ENCODE data around the gene C9. TPM values are rescaled to one million over a fixed set of nuclear protein-coding genes. Genes with fewer than 3 reads are reported as not detected.

The C9 gene
- total RNA-seq, 2 donors from 2014 or later: not detected

DNA sequence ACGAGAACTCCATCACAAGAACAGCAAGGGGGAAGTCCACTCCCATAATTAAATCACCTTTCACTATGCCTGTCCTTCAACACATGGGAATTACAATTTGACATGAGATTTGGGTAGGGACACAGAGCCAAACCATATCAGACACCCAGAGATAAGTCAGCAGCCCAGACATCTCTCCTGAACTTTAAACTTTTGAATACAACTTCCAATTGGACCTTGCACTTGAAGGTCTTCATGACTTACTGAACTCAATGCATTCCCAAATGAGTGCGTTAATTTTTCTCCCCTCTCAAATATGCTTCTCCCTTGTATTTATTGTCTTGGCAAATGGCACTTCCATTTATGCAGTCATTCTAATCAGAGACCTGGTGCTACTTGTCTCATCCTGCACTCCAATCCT lies 12.1 kb downstream of the C9 start:
- Histone ChIP-seq H3K9me3 (no peaks in the 10 kb centered on the region), H3K27ac (no peak overlapping the region), H3K36me3 (no peaks in the 10 kb centered on the region), H3K4me1 (ENCODE audit: control insufficient read depth in 1 of 2, low read depth in 2 of 2) (no peaks in the 10 kb centered on the region), H3K27me3 (replicated peaks; ENCODE audit: insufficient read depth) (no peaks in the 10 kb centered on the region), H3K4me3 (no peak overlapping the region)
- ATAC-seq (ENCODE audit: insufficient number of reproducible peaks, low FRiP score, low read depth): no peak
- DNase-seq (ENCODE audit: low spot score): no peak
- TF ChIP-seq, protein P1, sequence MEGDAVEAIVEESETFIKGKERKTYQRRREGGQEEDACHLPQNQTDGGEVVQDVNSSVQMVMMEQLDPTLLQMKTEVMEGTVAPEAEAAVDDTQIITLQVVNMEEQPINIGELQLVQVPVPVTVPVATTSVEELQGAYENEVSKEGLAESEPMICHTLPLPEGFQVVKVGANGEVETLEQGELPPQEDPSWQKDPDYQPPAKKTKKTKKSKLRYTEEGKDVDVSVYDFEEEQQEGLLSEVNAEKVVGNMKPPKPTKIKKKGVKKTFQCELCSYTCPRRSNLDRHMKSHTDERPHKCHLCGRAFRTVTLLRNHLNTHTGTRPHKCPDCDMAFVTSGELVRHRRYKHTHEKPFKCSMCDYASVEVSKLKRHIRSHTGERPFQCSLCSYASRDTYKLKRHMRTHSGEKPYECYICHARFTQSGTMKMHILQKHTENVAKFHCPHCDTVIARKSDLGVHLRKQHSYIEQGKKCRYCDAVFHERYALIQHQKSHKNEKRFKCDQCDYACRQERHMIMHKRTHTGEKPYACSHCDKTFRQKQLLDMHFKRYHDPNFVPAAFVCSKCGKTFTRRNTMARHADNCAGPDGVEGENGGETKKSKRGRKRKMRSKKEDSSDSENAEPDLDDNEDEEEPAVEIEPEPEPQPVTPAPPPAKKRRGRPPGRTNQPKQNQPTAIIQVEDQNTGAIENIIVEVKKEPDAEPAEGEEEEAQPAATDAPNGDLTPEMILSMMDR (IDR thresholded peaks at IDR 0.05): no peak

DNA sequence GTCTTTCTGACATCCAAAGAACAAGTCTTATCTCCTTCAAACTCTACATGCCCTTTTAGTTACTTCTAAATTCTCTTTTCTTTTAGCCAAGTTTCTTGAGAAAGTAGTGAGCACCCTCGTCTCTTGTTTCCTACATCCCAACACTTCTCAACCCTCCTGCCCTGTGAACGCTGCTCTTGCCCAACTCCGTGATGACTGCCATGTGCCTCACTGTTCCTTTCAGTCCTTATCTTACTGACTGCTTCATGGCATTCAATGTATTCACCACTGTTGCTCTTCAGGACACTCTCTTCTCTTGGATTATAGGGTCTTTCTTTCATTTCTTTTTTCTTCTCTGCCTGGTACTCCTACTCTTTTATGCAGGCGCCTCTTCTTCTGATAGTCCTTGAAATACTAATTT lies 14.8 kb downstream of the C9 start:
- Histone ChIP-seq H3K27ac (no peak overlapping the region), H3K4me1 (ENCODE audit: control insufficient read depth in 1 of 2, low read depth in 2 of 2) (no peaks in the 10 kb centered on the region), H3K27me3 (replicated peaks; ENCODE audit: insufficient read depth) (no peaks in the 10 kb centered on the region), H3K9me3 (no peaks in the 10 kb centered on the region), H3K36me3 (no peaks in the 10 kb centered on the region), H3K4me3 (no peak overlapping the region)
- no peak for ATAC-seq (ENCODE audit: insufficient number of reproducible peaks, low FRiP score, low read depth)
- TF ChIP-seq, protein P1 (IDR thresholded peaks at IDR 0.05): no peak
- DNase-seq (ENCODE audit: low spot score): no peak

DNA sequence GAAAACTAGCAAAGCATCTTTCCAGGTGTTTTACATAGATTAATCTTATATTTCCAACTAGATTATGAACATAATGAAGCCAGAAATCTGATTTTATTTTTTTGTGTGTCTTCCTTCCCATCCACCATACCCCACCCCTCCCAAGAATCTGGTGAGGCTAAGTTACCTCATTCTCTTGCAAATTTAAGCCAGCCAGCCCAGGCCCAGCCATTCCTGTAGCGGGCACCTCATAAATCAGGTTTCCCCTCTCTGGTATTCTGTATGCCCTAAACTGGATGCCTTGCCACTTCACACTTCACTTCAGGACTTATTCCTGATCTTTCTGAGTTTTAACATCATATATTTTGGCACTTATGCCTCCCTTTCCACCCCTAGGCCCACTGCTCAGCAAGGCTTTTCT lies 21.8 kb downstream of the C9 start:
- Histone ChIP-seq H3K27ac (no peak overlapping the region), H3K27me3 (replicated peaks; ENCODE audit: insufficient read depth) (no peaks in the 10 kb centered on the region), H3K9me3 (no peaks in the 10 kb centered on the region), H3K36me3 (no peaks in the 10 kb centered on the region), H3K4me1 (ENCODE audit: control insufficient read depth in 1 of 2, low read depth in 2 of 2) (no peaks in the 10 kb centered on the region), H3K4me3 (no peak overlapping the region)
- DNase-seq (ENCODE audit: low spot score): no peak
- ATAC-seq (ENCODE audit: insufficient number of reproducible peaks, low FRiP score, low read depth): no peak
- TF ChIP-seq, protein P1 (IDR thresholded peaks at IDR 0.05): no peak

DNA sequence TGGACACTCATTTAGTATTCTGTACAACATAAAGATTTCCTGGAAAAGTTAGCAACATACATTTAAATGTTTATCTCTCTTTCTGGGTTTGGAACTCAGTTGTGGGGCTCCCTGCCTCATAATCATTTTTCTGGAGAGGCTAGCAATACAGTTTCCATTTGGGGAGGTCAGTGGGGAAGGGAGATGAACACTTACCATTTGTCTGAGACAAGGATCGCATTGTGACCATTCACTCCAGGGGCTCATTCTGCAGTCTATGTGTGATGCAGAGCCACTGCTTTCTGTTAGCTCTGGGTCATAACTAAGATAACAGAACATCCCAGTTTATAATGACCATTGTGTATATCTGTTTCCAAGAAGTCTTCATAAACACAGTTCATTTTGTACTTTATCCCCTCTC lies 22.4 kb downstream of the C9 start:
- Histone ChIP-seq H3K4me3 (no peak overlapping the region), H3K9me3 (no peaks in the 10 kb centered on the region), H3K27me3 (replicated peaks; ENCODE audit: insufficient read depth) (no peaks in the 10 kb centered on the region), H3K36me3 (no peaks in the 10 kb centered on the region), H3K27ac (no peak overlapping the region), H3K4me1 (ENCODE audit: control insufficient read depth in 1 of 2, low read depth in 2 of 2) (no peaks in the 10 kb centered on the region)
- ATAC-seq (ENCODE audit: insufficient number of reproducible peaks, low FRiP score, low read depth) (no peak), DNase-seq (ENCODE audit: low spot score) (no peak)
- TF ChIP-seq, protein P1 (IDR thresholded peaks at IDR 0.05): no peak

DNA sequence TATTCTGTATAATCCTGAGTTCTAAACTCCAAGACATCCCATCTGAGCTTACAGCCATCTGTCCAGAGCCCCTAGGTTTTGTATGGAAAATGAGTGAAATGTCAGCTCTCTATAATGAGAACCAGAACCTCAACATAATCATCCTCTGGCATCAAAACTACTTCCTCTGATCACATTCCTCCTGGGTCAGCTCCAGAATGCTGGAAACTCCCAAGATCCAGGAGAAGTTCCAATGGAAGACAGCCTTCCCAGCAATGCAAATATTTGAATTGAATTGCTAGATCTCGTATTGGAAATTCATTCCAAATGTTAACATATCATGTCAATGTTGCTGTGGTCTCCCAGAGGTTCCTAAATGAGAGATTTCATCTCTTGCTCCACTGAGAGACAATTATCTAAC lies 23.8 kb downstream of the C9 start:
- H3K4me3 ChIP-seq: no peak overlapping the region
- H3K9me3 ChIP-seq: no peaks in the 10 kb centered on the region
- TF ChIP-seq, protein P1 (IDR thresholded peaks at IDR 0.05): no peak
- DNase-seq (ENCODE audit: low spot score) (no peak), ATAC-seq (ENCODE audit: insufficient number of reproducible peaks, low FRiP score, low read depth) (no peak)
- H3K4me1 ChIP-seq (ENCODE audit: control insufficient read depth in 1 of 2, low read depth in 2 of 2): no peaks in the 10 kb centered on the region
- H3K27me3 ChIP-seq (replicated peaks; ENCODE audit: insufficient read depth): no peaks in the 10 kb centered on the region
- no peaks in the 10 kb centered on the region for H3K36me3 ChIP-seq
- no peak overlapping the region for H3K27ac ChIP-seq
